Body of pancreas (tissue), 4 donors: ENCODE results near the gene FAF2. TPM values are rescaled to one million over a fixed set of nuclear protein-coding genes. Genes with fewer than 3 reads are reported as not detected.

Source experiments
- ATAC-seq: fragments of 150-250 bp; one replicate; pipeline ENCODE4 v1.9.1; 2016
- DNase-seq, 4 donors: peaks; one replicate each; pipeline ENCODE4 v3.0.0-alpha.2; 2019
- H3K27ac ChIP-seq, 4 donors: fragments of 200-600 bp; sonication (generic); 1 replicate in 3 of 4; 2 replicates in 1 of 4; pipeline versions ENCODE4 v1.5.1 to v1.6.1; 2016 to 2019; ENCODE audit warnings: mild to moderate bottlenecking in 1 of 4, mixed read lengths in 1 of 4, moderate library complexity in 1 of 4
- H3K27me3 ChIP-seq, 2 donors: fragments of 200-600 bp; sonication (generic); one replicate each; pipeline ENCODE4 v1.6.0; 2016; ENCODE audit warnings: mild to moderate bottlenecking in 1 of 2
- H3K36me3 ChIP-seq, 2 donors: fragments of 200-600 bp; sonication (generic); replicated peaks in 1 of 2; 2 replicates each; pipeline ENCODE4 v1.5.1; 2016; ENCODE audit warnings: low read depth in 2 of 2; ENCODE audit not compliant: insufficient read depth in 1 of 2
- H3K4me1 ChIP-seq: fragments of 200-600 bp; sonication (generic); one replicate; pipeline ENCODE4 v1.6.0; 2016
- H3K4me3 ChIP-seq, 2 donors: fragments of 200-600 bp; sonication (generic); 1 replicate in 1 of 2; 2 replicates in 1 of 2; pipeline ENCODE4 v1.5.1; 2016 to 2019
- H3K9me3 ChIP-seq, 3 donors: fragments of 200-600 bp; sonication (generic); 1 replicate in 2 of 3; 2 replicates in 1 of 3; pipeline ENCODE4 v1.5.1; 2016
- CTCF ChIP-seq, 7 experiments: fragments of 450-650 bp in 4 of 7; fragments of 200-600 bp in 3 of 7; sonication (generic) in 3 of 7; IDR thresholded peaks; one replicate each; pipeline ENCODE4 v1.5.1; 2016 to 2019; ENCODE audit warnings: antibody characterized with exemption in 7 of 7
- POLR2A ChIP-seq, 3 donors: fragments of 450-650 bp; IDR thresholded peaks; one replicate each; pipeline ENCODE4 v1.6.1; 2016; ENCODE audit warnings: antibody characterized with exemption in 3 of 3, mild to moderate bottlenecking in 2 of 3
- WGBS, 2 donors: methylation state at CpG; one replicate each; pipeline ENCODE4 v1.1.5; 2017; 5-methylcytosine and 5-hydroxymethylcytosine counted together
- intact Hi-C: fragments of 100-400 bp; cut with DNase I; formaldehyde crosslinking; loops from one replicate; pipeline ENCODE4 v1.15.1; 2023
- total RNA-seq, 2 donors: library from RNA; depleted of rRNA; stranded (reverse); fragments of >200 nt; gene quantifications; one replicate each; pipeline ENCODE4 v1.1.0, GENCODE V29; 2016

Gene FAF2
- total RNA-seq, 2 donors from 2014 or later, result 15.8 to 44.2 TPM

GRCh38 chr5:176491901-176492300, 43.7 kb downstream of the FAF2 start:
- ATAC-seq, result no peak
- intact Hi-C loops, result no loop called here
- peaks cover 0 to 33% of the 10 kb centered on the region in 2 donors for H3K36me3 ChIP-seq
- H3K27me3 ChIP-seq, result no peaks in the 10 kb centered on the region
- 93 to 95% methylated on average over 8 of the region's 8 CpGs for WGBS, 2 donors
- H3K9me3 ChIP-seq, result no peaks in the 10 kb centered on the region
- H3K27ac ChIP-seq, result no peak overlapping the region
- no peak for DNase-seq
- TF ChIP-seq CTCF (IDR thresholded peaks at IDR 0.05) (no peak), POLR2A (IDR thresholded peaks at IDR 0.05) (no peak)
- no peak overlapping the region for H3K4me3 ChIP-seq
- peaks cover 2% of the 10 kb centered on the region for H3K4me1 ChIP-seq

GRCh38 chr5:176492431-176492830, 44.2 kb downstream of the FAF2 start:
- ATAC-seq (no peak), DNase-seq (no peak)
- Histone ChIP-seq H3K4me3 (no peak overlapping the region), H3K9me3 (no peaks in the 10 kb centered on the region), H3K27ac (no peak overlapping the region), H3K36me3 (peaks cover 0 to 34% of the 10 kb centered on the region in 2 donors), H3K4me1 (no peaks in the 10 kb centered on the region), H3K27me3 (no peaks in the 10 kb centered on the region)
- WGBS, 2 donors, result 59 to 62% methylated on average over 3 of the region's 3 CpGs
- TF ChIP-seq POLR2A (IDR thresholded peaks at IDR 0.05) (no peak), CTCF (IDR thresholded peaks at IDR 0.05) (no peak)
- intact Hi-C loops, result no loop called here

GRCh38 chr5:176497852-176498251, 49.7 kb downstream of the FAF2 start:
- no peak for ATAC-seq
- no peak overlapping the region for H3K27ac ChIP-seq
- 94 to 96% methylated on average over 9 of the region's 9 CpGs for WGBS, 2 donors
- H3K9me3 ChIP-seq, result no peaks in the 10 kb centered on the region
- H3K27me3 ChIP-seq, result no peaks in the 10 kb centered on the region
- H3K4me3 ChIP-seq, result no peak overlapping the region
- no peaks in the 10 kb centered on the region for H3K4me1 ChIP-seq
- peaks cover 17 to 51% of the 10 kb centered on the region in 2 donors for H3K36me3 ChIP-seq
- TF ChIP-seq CTCF (IDR thresholded peaks at IDR 0.05), result no peak
- TF ChIP-seq POLR2A (IDR thresholded peaks at IDR 0.05), result no peak
- intact Hi-C loops, result no loop called here
- DNase-seq, result no peak

GRCh38 chr5:176499273-176499672, 51.1 kb downstream of the FAF2 start:
- no peak overlapping the region for H3K27ac ChIP-seq
- DNase-seq (no peak), ATAC-seq (no peak)
- TF ChIP-seq CTCF (IDR thresholded peaks at IDR 0.05) (no peak), POLR2A (IDR thresholded peaks at IDR 0.05) (no peak)
- H3K4me1 ChIP-seq, result no peaks in the 10 kb centered on the region
- H3K36me3 ChIP-seq, result peaks cover 17 to 47% of the 10 kb centered on the region in 2 donors
- no peak overlapping the region for H3K4me3 ChIP-seq
- intact Hi-C loops, result no loop called here
- H3K9me3 ChIP-seq, result no peaks in the 10 kb centered on the region
- H3K27me3 ChIP-seq, result no peaks in the 10 kb centered on the region
- 90 to 93% methylated on average over 5 of the region's 5 CpGs for WGBS, 2 donors

- no peaks in the 10 kb centered on the region for H3K4me1 ChIP-seq
- H3K27ac ChIP-seq, result no peak overlapping the region
- peaks cover 17 to 45% of the 10 kb centered on the region in 2 donors for H3K36me3 ChIP-seq
- H3K27me3 ChIP-seq, result no peaks in the 10 kb centered on the region
- DNase-seq (no peak), ATAC-seq (no peak)
- intact Hi-C loops, result no loop called here
- 93 to 100% methylated on average over 3 of the region's 3 CpGs for WGBS, 2 donors
- no peaks in the 10 kb centered on the region for H3K9me3 ChIP-seq
- H3K4me3 ChIP-seq, result no peak overlapping the region
- no peak for TF ChIP-seq CTCF (IDR thresholded peaks at IDR 0.05)
- TF ChIP-seq POLR2A (IDR thresholded peaks at IDR 0.05), result no peak
Observed at GRCh38 chr5:176500511-176500910, 52.3 kb downstream of the FAF2 start.
